ENCODE results near the gene NUDT14.

The NUDT14 gene

GRCh38 chr14:105180592-105181548, at the start of gene NUDT14:
NUDT14 (minus strand) TSS chr14:105181312; CDS start chr14:105181209, 103 bp downstream.
- DNase-seq (ENCODE audit: low read depth), result no peak

GRCh38 chr14:105229099-105229655, 48.1 kb upstream of the NUDT14 start:
- DNase-seq (ENCODE audit: low read depth), result no peak

- DNase-seq (ENCODE audit: low read depth), result no peak
Measured at GRCh38 chr14:105228562-105228961, 47.5 kb upstream of the NUDT14 start.

- DNase-seq (ENCODE audit: low read depth), result no peak
Measured at GRCh38 chr14:105227346-105227745, 46.2 kb upstream of the NUDT14 start.

- DNase-seq (ENCODE audit: low read depth), result no peak
Measured at GRCh38 chr14:105226198-105226597, 45.1 kb upstream of the NUDT14 start.

GRCh38 chr14:105224845-105225570, 43.9 kb upstream of the NUDT14 start:
- no peak for DNase-seq (ENCODE audit: low read depth)

GRCh38 chr14:105223770-105224544, 42.8 kb upstream of the NUDT14 start:
- DNase-seq (ENCODE audit: low read depth), result no peak

GRCh38 chr14:105223260-105223659, 42.1 kb upstream of the NUDT14 start:
- no peak for DNase-seq (ENCODE audit: low read depth)

GRCh38 chr14:105221598-105222178, 40.6 kb upstream of the NUDT14 start:
- no peak for DNase-seq (ENCODE audit: low read depth)

GRCh38 chr14:105220699-105221597, 39.8 kb upstream of the NUDT14 start:
- DNase-seq (ENCODE audit: low read depth), result no peak

GRCh38 chr14:105219753-105220152, 38.6 kb upstream of the NUDT14 start:
- DNase-seq (ENCODE audit: low read depth), result no peak

- no peak for DNase-seq (ENCODE audit: low read depth)
Measured at GRCh38 chr14:105219043-105219612, 38.0 kb upstream of the NUDT14 start.

- no peak for DNase-seq (ENCODE audit: low read depth)
Measured at GRCh38 chr14:105218611-105219010, 37.5 kb upstream of the NUDT14 start.

- no peak for DNase-seq (ENCODE audit: low read depth)
Measured at GRCh38 chr14:105217774-105218173, 36.7 kb upstream of the NUDT14 start.

GRCh38 chr14:105216490-105217247, 35.6 kb upstream of the NUDT14 start:
- no peak for DNase-seq (ENCODE audit: low read depth)

- no peak for DNase-seq (ENCODE audit: low read depth)
Measured at GRCh38 chr14:105215602-105216001, 34.5 kb upstream of the NUDT14 start.

GRCh38 chr14:105214324-105214915, 33.3 kb upstream of the NUDT14 start:
- no peak for DNase-seq (ENCODE audit: low read depth)

- no peak for DNase-seq (ENCODE audit: low read depth)
Measured at GRCh38 chr14:105213361-105213760, 32.2 kb upstream of the NUDT14 start.
